Neural crest cell (in vitro differentiated cells): ENCODE data around the gene EPB41. TPM values are rescaled to one million over a fixed set of nuclear protein-coding genes. Genes with fewer than 3 reads are reported as not detected.

Experiments
- DNase-seq: peaks from one replicate; pipeline ENCODE4 v3.0.0; 2021; ENCODE audit warnings: low read depth, mixed read lengths, low spot score
- H3K27ac Mint-ChIP-seq: one replicate; pipeline ENCODE4 v1.8.0; 2021; ENCODE audit warnings: mild to moderate bottlenecking, mixed read lengths; ENCODE audit not compliant: unreplicated experiment
- H3K27me3 Mint-ChIP-seq: 2 replicates; pipeline ENCODE4 v1.8.0; 2021; ENCODE audit warnings: low read depth, mild to moderate bottlenecking, mixed read lengths
- H3K36me3 Mint-ChIP-seq: 2 replicates; pipeline ENCODE4 v1.8.0; 2021; ENCODE audit warnings: low read depth, mild to moderate bottlenecking, mixed read lengths
- H3K4me1 Mint-ChIP-seq: 2 replicates; pipeline ENCODE4 v1.8.0; 2021; ENCODE audit warnings: mixed read lengths
- H3K4me3 Mint-ChIP-seq: one replicate; pipeline ENCODE4 v1.8.0; 2021; ENCODE audit warnings: mild to moderate bottlenecking, mixed read lengths
- H3K9me3 Mint-ChIP-seq: 2 replicates; pipeline ENCODE4 v1.8.0; 2021; ENCODE audit warnings: mixed read lengths
- total RNA-seq: library from RNA; stranded (reverse); gene quantifications from 2 replicates; pipeline ENCODE4 v1.2.1, GENCODE V29; 2021
- TF ChIP-seq, protein P1 (sequence below): fragments of 200-600 bp; sonication (generic); conservative IDR thresholded peaks from 2 replicates; pipeline ENCODE4 v1.5.0; 2021; ENCODE audit warnings: antibody characterized with exemption, mild to moderate bottlenecking

EPB41 gene
- total RNA-seq, 1 donor from 2014 or later, result 108 TPM

DNA sequence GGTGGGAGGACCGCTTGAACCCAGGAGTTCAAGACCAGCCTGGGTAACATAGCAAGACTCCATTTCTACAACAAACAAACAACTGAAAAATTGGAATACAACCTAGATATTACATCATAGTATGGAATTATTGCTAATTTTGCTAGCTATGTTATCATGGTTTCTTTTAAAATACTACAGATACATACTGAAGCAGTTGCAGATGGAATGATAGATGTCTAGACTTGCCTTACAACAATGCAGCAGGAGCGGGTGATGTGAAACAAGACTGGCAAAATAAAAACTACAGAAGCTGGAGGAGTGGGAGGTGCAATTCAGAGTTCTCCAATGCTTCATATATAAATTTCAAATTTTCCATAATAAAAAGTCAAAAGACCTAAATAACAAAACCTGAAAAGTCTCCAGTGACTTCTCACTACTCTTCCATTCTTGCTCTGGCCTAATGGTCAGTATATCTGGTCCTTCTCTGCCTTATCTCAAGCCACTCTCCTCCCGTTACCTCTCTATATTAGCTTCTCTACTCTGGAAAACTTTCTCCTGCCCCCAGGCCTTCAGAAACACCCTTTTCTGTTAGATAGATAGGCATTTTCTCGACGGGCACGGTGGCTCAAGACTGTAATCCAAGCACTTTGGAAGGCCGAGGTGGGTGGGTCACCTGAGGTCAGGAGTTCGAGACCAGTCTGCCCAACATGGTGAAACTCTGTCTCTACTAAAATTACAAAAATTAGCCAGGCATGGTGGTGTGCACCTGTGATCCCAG is 237.9 kb downstream of the EPB41 start:
- peaks cover 40% of the 10 kb centered on the region for H3K36me3 Mint-ChIP-seq
- H3K27me3 Mint-ChIP-seq, result no peaks in the 10 kb centered on the region
- H3K9me3 Mint-ChIP-seq, result no peaks in the 10 kb centered on the region
- TF ChIP-seq, protein P1, sequence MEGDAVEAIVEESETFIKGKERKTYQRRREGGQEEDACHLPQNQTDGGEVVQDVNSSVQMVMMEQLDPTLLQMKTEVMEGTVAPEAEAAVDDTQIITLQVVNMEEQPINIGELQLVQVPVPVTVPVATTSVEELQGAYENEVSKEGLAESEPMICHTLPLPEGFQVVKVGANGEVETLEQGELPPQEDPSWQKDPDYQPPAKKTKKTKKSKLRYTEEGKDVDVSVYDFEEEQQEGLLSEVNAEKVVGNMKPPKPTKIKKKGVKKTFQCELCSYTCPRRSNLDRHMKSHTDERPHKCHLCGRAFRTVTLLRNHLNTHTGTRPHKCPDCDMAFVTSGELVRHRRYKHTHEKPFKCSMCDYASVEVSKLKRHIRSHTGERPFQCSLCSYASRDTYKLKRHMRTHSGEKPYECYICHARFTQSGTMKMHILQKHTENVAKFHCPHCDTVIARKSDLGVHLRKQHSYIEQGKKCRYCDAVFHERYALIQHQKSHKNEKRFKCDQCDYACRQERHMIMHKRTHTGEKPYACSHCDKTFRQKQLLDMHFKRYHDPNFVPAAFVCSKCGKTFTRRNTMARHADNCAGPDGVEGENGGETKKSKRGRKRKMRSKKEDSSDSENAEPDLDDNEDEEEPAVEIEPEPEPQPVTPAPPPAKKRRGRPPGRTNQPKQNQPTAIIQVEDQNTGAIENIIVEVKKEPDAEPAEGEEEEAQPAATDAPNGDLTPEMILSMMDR, result no peak
- no peak overlapping the region for H3K27ac Mint-ChIP-seq
- no peak for DNase-seq
- no peak overlapping the region for H3K4me3 Mint-ChIP-seq
- peaks cover 8% of the 10 kb centered on the region for H3K4me1 Mint-ChIP-seq

DNA sequence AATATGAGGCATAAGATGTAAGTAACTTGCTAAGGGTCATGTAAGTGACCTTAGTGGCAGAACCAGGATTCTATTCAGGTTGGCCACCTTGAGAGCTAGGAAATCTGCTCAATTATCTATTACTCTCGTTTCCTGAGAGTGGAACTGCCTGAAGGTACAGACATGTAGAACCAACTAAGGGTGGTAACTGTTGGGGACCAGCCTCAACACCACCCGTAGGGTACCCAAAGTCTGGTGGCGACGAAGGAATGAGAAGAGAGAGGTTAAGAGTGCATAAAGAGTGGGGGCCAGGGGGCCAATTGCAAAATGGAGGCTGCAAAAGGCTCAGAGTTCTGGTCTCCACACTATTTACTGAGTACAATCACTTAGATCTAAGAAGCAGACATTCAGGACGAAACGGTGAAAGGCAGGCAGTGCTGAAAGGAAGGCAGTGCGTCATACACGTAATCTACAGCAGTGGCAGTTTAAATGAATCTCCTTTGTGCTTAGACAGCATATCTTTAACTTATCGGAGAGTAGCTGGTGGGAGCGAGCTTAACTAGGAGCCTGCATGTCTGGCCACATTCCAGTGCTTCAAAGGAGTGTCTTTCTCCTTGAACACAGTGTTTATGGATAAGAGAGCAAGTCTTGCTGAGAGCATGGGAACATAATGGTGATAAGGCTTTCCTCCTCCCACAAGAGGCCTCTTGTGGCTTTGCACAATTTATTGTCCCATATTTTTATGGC is 242.3 kb downstream of the EPB41 start:
- H3K9me3 Mint-ChIP-seq, result no peaks in the 10 kb centered on the region
- DNase-seq, result no peak
- H3K4me1 Mint-ChIP-seq, result peaks cover 16% of the 10 kb centered on the region
- H3K27me3 Mint-ChIP-seq, result no peaks in the 10 kb centered on the region
- TF ChIP-seq, protein P1, result no peak
- no peak overlapping the region for H3K4me3 Mint-ChIP-seq
- H3K36me3 Mint-ChIP-seq, result peaks cover 25% of the 10 kb centered on the region
- peak overlapping the region; percentile 5 for H3K27ac Mint-ChIP-seq

DNA sequence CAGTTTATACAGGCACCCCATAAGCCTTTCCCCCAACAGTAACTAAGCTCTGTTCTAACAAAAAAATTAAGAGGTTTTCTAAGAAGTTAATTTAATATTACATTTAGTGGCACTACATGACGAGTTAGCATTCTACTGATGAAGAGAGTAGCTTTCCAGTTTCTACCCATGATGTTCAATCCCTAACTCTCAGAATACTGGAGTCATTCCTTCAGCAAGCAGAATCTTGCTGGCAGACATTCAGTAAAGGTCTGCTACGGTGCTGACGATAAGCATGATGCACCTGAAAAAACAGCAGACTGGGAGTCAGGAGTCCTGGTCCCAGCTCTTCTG is 242.9 kb downstream of the EPB41 start:
- peaks cover 25% of the 10 kb centered on the region for H3K36me3 Mint-ChIP-seq
- H3K27me3 Mint-ChIP-seq, result no peaks in the 10 kb centered on the region
- H3K27ac Mint-ChIP-seq, result no peak overlapping the region
- H3K4me1 Mint-ChIP-seq, result peaks cover 16% of the 10 kb centered on the region
- H3K9me3 Mint-ChIP-seq, result no peaks in the 10 kb centered on the region
- H3K4me3 Mint-ChIP-seq, result no peak overlapping the region
- DNase-seq, result no peak
- TF ChIP-seq, protein P1, result no peak

DNA sequence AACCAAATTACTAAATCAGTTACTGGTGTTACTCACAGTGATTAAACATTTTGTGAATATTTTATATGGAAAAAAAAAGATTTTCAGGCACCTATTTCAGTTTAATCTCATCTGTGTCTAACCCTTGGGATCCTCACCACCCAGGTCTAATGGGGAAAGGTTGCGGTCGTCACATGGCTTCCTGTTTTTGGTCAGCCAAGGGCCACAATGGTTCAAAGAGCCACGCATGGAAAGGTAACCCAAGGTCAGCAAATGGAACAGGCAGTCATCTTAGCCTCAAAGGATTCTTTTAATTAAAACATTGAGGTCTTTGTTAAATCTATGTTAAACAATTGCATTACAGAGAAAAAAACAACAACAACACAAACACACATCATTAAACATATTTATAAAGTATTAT is 245.4 kb downstream of the EPB41 start:
- H3K27me3 Mint-ChIP-seq, result no peaks in the 10 kb centered on the region
- DNase-seq, result no peak
- H3K4me1 Mint-ChIP-seq, result peaks cover 33% of the 10 kb centered on the region
- H3K4me3 Mint-ChIP-seq, result no peak overlapping the region
- TF ChIP-seq, protein P1, result no peak
- no peak overlapping the region for H3K27ac Mint-ChIP-seq
- no peaks in the 10 kb centered on the region for H3K9me3 Mint-ChIP-seq
- H3K36me3 Mint-ChIP-seq, result peaks cover 23% of the 10 kb centered on the region

DNA sequence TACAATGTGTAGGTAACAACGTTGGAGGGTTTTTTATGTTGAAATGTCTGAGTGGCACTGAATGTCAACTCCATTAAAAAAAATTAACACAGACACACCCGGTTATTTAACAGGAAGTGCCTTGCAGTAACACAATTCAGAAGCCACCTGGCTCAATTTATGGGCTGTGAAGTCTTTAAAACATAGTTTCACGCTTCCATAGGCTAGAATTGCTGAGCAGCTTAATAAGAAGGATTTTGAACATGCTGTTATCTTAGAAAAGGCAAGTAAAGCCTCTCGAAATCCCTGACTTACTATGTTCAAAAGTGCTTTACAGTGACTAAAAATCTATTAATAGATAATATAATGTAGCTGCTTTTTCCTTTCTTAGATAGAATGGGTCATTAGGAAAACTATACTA is 247.7 kb downstream of the EPB41 start:
- Mint-ChIP-seq H3K36me3 (peaks cover 20% of the 10 kb centered on the region), H3K27me3 (no peaks in the 10 kb centered on the region), H3K9me3 (no peaks in the 10 kb centered on the region), H3K4me3 (no peak overlapping the region), H3K4me1 (peaks cover 36% of the 10 kb centered on the region), H3K27ac (no peak overlapping the region)
- TF ChIP-seq, protein P1, result no peak
- DNase-seq, result no peak
